PC-9 (cell line): Measurements from ENCODE around the gene MAP4K5. TPM values are rescaled to one million over a fixed set of nuclear protein-coding genes. Genes with fewer than 3 reads are reported as not detected.

Experiments used
- BruUV-seq: library from RNA; stranded (reverse); fragments of 400-500 nt; replicated peaks from 2 replicates; lab custom pipeline; 2021; lab: Mats Ljungman, UMichigan
- CTCF ChIA-PET: fragments of 300-600 bp; sonication (Branson Sonifier 250); formaldehyde crosslinking; loops from one replicate; lab custom pipeline; 2022; ENCODE audit warnings: antibody characterized with exemption; lab: Charles Lee
- POLR2A ChIA-PET: fragments of 300-600 bp; sonication (Branson Sonifier 250); formaldehyde crosslinking; loops from one replicate; lab custom pipeline; 2022; ENCODE audit warnings: antibody characterized with exemption; ENCODE audit not compliant: unreplicated experiment; lab: Charles Lee
- DNase-seq, 2 experiments: peaks; one replicate each; pipeline versions ENCODE4 v3.0.0 to v3.0.0-alpha.2; 2015 to 2022; ENCODE audit warnings: mixed read lengths in 1 of 2
- H2AFZ ChIP-seq: fragments of 200-600 bp; sonication (generic); 2 replicates; pipeline ENCODE4 v1.8.1; 2017; ENCODE audit warnings: antibody characterized with exemption
- H3F3A ChIP-seq: fragments of 200-600 bp; sonication (generic); 2 replicates; pipeline ENCODE4 v1.8.1; 2017; ENCODE audit warnings: antibody characterized with exemption, mild to moderate bottlenecking, low read depth; ENCODE audit not compliant: insufficient read depth
- H3K27ac ChIP-seq: fragments of 200-600 bp; sonication (generic); 2 replicates; pipeline ENCODE4 v1.6.1; 2016; ENCODE audit warnings: mixed run types
- H3K27me3 ChIP-seq: fragments of 200-600 bp; sonication (generic); 2 replicates; pipeline ENCODE4 v1.6.1; 2016; ENCODE audit warnings: low read depth, mixed run types; ENCODE audit not compliant: insufficient read depth
- H3K36me3 ChIP-seq: fragments of 200-600 bp; sonication (generic); 2 replicates; pipeline ENCODE4 v1.6.1; 2016; ENCODE audit warnings: low read depth, mixed run types
- H3K4me1 ChIP-seq: fragments of 200-600 bp; sonication (generic); replicated peaks from 2 replicates; pipeline ENCODE4 v1.6.1; 2016; ENCODE audit warnings: mixed run types; ENCODE audit not compliant: insufficient read depth
- H3K4me2 ChIP-seq: fragments of 200-600 bp; sonication (generic); 2 replicates; pipeline ENCODE4 v1.6.1; 2017; ENCODE audit warnings: mixed run types
- H3K4me3 ChIP-seq: fragments of 200-600 bp; sonication (generic); 2 replicates; pipeline ENCODE4 v1.6.1; 2016; ENCODE audit warnings: mixed run types
- H3K79me2 ChIP-seq: fragments of 200-600 bp; sonication (generic); 2 replicates; pipeline ENCODE4 v1.6.1; 2017; ENCODE audit warnings: low read depth, mixed run types
- H3K9me2 ChIP-seq: fragments of 200-600 bp; sonication (generic); 2 replicates; pipeline ENCODE4 v1.8.1; 2017; ENCODE audit warnings: mild to moderate bottlenecking; ENCODE audit not compliant: insufficient read depth
- H3K9me3 ChIP-seq: fragments of 200-600 bp; sonication (generic); 2 replicates; pipeline ENCODE4 v1.8.1; 2016; ENCODE audit warnings: low read depth; ENCODE audit not compliant: insufficient read depth
- H4K20me1 ChIP-seq: fragments of 200-600 bp; sonication (generic); 2 replicates; pipeline ENCODE4 v1.8.1; 2017; ENCODE audit not compliant: insufficient read depth
- CTCF ChIP-seq: fragments of 200-600 bp; sonication (generic); conservative IDR thresholded peaks from 2 replicates; pipeline ENCODE4 v1.6.1; 2017; ENCODE audit warnings: mixed run types, antibody characterized with exemption, mild to moderate bottlenecking, moderate library complexity
- EZH2 ChIP-seq: fragments of 200-600 bp; sonication (generic); IDR thresholded peaks from 2 replicates; pipeline ENCODE4 v1.8.0; 2017; ENCODE audit warnings: antibody characterized with exemption, low read depth
- intact Hi-C: fragments of 100-400 bp; cut with micrococcal nuclease; formaldehyde crosslinking; loops from one replicate; pipeline ENCODE4 v1.10.0; 2022; ENCODE audit not compliant: unreplicated experiment
- total RNA-seq: library from RNA; stranded (reverse); gene quantifications from 2 replicates; pipeline ENCODE4 v1.2.3, GENCODE V29; 2021

Gene MAP4K5
- total RNA-seq, 1 experiment from 2014 or later = 51.8 TPM

- no peak for DNase-seq
- Histone ChIP-seq H3K4me3 (no peak overlapping the region), H3K4me2 (no peak overlapping the region), H3K36me3 (0 out of 2 replicates have a peak, but pooled peaks cover 8% of the 10 kb centered on the region), H3K4me1 (no peaks in the 10 kb centered on the region), H3K27ac (no peak overlapping the region), H3F3A (0 out of 2 replicates have a peak, but pooled peaks cover 4% of the 10 kb centered on the region), H3K27me3 (no peaks in the 10 kb centered on the region), H2AFZ (no peak overlapping the region), H3K9me3 (no peaks in the 10 kb centered on the region), H3K9me2 (no peaks in the 10 kb centered on the region), H3K79me2 (no peaks in the 10 kb centered on the region), H4K20me1 (no peaks in the 10 kb centered on the region)
- CTCF ChIA-PET = no interaction called here
- no TSS peak for BruUV-seq
- intact Hi-C loops = loop anchor here (10.0 kb wide), 1 partner anchor 101 kb away; no protein-coding TSS in a partner anchor
- TF ChIP-seq EZH2 (no peak), CTCF (no peak)
- POLR2A ChIA-PET = no interaction called here
Observed at GRCh38 chr14:50425816-50426215, 106.6 kb downstream of the MAP4K5 start.

GRCh38 chr14:50425105-50425504 is 107.3 kb downstream of the MAP4K5 start:
- Histone ChIP-seq H2AFZ (no peak overlapping the region), H3K9me2 (no peaks in the 10 kb centered on the region), H3K9me3 (no peaks in the 10 kb centered on the region), H3K27me3 (no peaks in the 10 kb centered on the region), H4K20me1 (no peaks in the 10 kb centered on the region), H3K4me2 (no peak overlapping the region), H3F3A (peaks cover 9% of the 10 kb centered on the region; the same call in 1 of the 2 replicates), H3K36me3 (peaks cover 14% of the 10 kb centered on the region; the same call in 1 of the 2 replicates), H3K79me2 (no peaks in the 10 kb centered on the region), H3K4me3 (no peak overlapping the region), H3K27ac (no peak overlapping the region), H3K4me1 (no peaks in the 10 kb centered on the region)
- no TSS peak for BruUV-seq
- no peak for DNase-seq
- ChIA-PET POLR2A (no interaction called here), CTCF (no interaction called here)
- intact Hi-C loops = loop anchor here (10.0 kb wide), 1 partner anchor 100 kb away; no protein-coding TSS in a partner anchor
- no peak for TF ChIP-seq EZH2
- TF ChIP-seq CTCF = no peak

- H3K9me3 ChIP-seq = peaks cover 5% of the 10 kb centered on the region; the same call in 1 of the 2 replicates
- peaks cover 13% of the 10 kb centered on the region; the same call in 1 of the 2 replicates for H3F3A ChIP-seq
- no peaks in the 10 kb centered on the region for H3K79me2 ChIP-seq
- H2AFZ ChIP-seq = no peak overlapping the region
- no peaks in the 10 kb centered on the region for H3K4me1 ChIP-seq
- TF ChIP-seq CTCF = no peak
- no peak for TF ChIP-seq EZH2
- H3K36me3 ChIP-seq = peaks cover 23% of the 10 kb centered on the region
- no peaks in the 10 kb centered on the region for H3K27me3 ChIP-seq
- H3K9me2 ChIP-seq = no peaks in the 10 kb centered on the region
- no peak for DNase-seq
- BruUV-seq = no TSS peak
- intact Hi-C loops = loop anchor here (10.0 kb wide), 1 partner anchor 99 kb away; no protein-coding TSS in a partner anchor
- POLR2A ChIA-PET = no interaction called here
- H3K4me3 ChIP-seq = no peak overlapping the region
- CTCF ChIA-PET = no interaction called here
- H4K20me1 ChIP-seq = no peaks in the 10 kb centered on the region
- H3K4me2 ChIP-seq = no peak overlapping the region
- H3K27ac ChIP-seq = no peak overlapping the region
Observed at GRCh38 chr14:50423529-50423928, 108.8 kb downstream of the MAP4K5 start.
